Small intestine (tissue), 7 donors: ENCODE data around the gene TH. TPM values are rescaled to one million over a fixed set of nuclear protein-coding genes. Genes with fewer than 3 reads are reported as not detected.

Experiments
- DNase-seq, 2 donors: peaks; one replicate each; pipeline versions ENCODE4 v3.0.0 to v3.0.0-alpha.2; 2013
- FAIRE-seq: peaks from 2 replicates; lab custom pipeline; 2012; peaks lifted over from hg19 to GRCh38; lab: Jason Lieb, UNC
- H3K27ac ChIP-seq, 3 donors: one replicate each; pipeline ENCODE4 v1.5.1; 2013; ENCODE audit warnings: low read length in 2 of 3, mild to moderate bottlenecking in 2 of 3, control low read depth in 1 of 3, inconsistent platforms in 1 of 3, low read depth in 1 of 3, moderate library complexity in 1 of 3
- H3K27me3 ChIP-seq, 3 donors: one replicate each; pipeline ENCODE4 v1.6.1; 2013; ENCODE audit warnings: low read length in 3 of 3, inconsistent platforms in 1 of 3; ENCODE audit not compliant: control insufficient read depth in 3 of 3, insufficient read depth in 3 of 3
- H3K36me3 ChIP-seq, 3 donors: one replicate each; pipeline ENCODE4 v1.6.1; 2013; ENCODE audit warnings: low read length in 3 of 3, inconsistent platforms in 1 of 3, low read depth in 1 of 3, mild to moderate bottlenecking in 1 of 3, moderate library complexity in 1 of 3; ENCODE audit not compliant: control insufficient read depth in 3 of 3, insufficient read depth in 2 of 3
- H3K4me1 ChIP-seq, 3 donors: one replicate each; pipeline ENCODE4 v1.6.1; 2013; ENCODE audit warnings: low read length in 2 of 3, inconsistent platforms in 1 of 3, low read depth in 1 of 3, mild to moderate bottlenecking in 1 of 3, moderate library complexity in 1 of 3; ENCODE audit not compliant: control insufficient read depth in 3 of 3, insufficient read depth in 2 of 3
- H3K4me3 ChIP-seq, 3 donors: one replicate each; pipeline ENCODE4 v1.5.1; 2013; ENCODE audit warnings: low read length in 3 of 3, control low read depth in 1 of 3, inconsistent platforms in 1 of 3, low read depth in 1 of 3, mild to moderate bottlenecking in 1 of 3, moderate library complexity in 1 of 3
- H3K9me3 ChIP-seq, 2 donors: one replicate each; pipeline ENCODE4 v1.6.1; 2013; ENCODE audit warnings: low read depth in 1 of 2, low read length in 1 of 2; ENCODE audit not compliant: control insufficient read depth in 2 of 2, insufficient read depth in 1 of 2
- WGBS, 3 donors: extraction: QIAGEN DNeasy Blood & Tissue Kit; methylation state at CpG; one replicate each; pipeline ENCODE4 v1.1.7; 2013; 5-methylcytosine and 5-hydroxymethylcytosine counted together
- polyA plus RNA-seq, 4 donors: library from polyadenylated mRNA; stranded (reverse) in 3 of 4; unstranded in 1 of 4; fragments of 200-250 nt in 3 of 4; fragments of 120-200 nt in 1 of 4; gene quantifications; one replicate each; pipeline versions ENCODE4 v1.2.1 to v1.2.3, GENCODE V29; 2013
- donor health status: healthy with polysubstance abuse.
- donor health status: control.
- donor health status: control.
- donor health status: Bipolar disorder and iron deficiency.
- donor health status: healthy.

The TH gene
- polyA plus RNA-seq, 4 donors: 0.10 to 1.7 TPM; not detected in 2

DNA sequence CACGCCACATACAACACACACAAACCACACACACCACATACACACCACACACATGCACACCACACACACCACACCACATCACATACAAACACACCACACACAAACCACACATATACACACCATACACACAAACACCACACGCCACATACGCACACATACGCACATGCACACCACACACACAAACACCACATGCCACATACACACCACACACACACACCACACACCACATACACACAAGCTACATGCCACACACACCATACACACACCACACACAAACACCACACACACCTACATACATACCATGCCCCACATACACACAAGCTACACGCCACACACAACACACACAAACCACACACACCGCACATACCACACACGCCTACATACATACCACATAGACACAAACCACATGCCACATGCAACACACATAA is 15.7 kb upstream of the TH start:
- FAIRE-seq: no peak
- H3K9me3 ChIP-seq: no peaks in the 10 kb centered on the region
- H3K27me3 ChIP-seq: peaks cover 0 to 32% (median 13%) of the 10 kb centered on the region in 3 donors
- DNase-seq: no peak
- no peaks in the 10 kb centered on the region for H3K36me3 ChIP-seq
- H3K4me1 ChIP-seq: peaks cover 0 to 12% (median 0%) of the 10 kb centered on the region in 3 donors
- 87 to 95% (median 88%) methylated on average over 7 of the region's 7 CpGs for WGBS, 3 donors
- H3K4me3 ChIP-seq: no peak overlapping the region
- no peak overlapping the region for H3K27ac ChIP-seq

DNA sequence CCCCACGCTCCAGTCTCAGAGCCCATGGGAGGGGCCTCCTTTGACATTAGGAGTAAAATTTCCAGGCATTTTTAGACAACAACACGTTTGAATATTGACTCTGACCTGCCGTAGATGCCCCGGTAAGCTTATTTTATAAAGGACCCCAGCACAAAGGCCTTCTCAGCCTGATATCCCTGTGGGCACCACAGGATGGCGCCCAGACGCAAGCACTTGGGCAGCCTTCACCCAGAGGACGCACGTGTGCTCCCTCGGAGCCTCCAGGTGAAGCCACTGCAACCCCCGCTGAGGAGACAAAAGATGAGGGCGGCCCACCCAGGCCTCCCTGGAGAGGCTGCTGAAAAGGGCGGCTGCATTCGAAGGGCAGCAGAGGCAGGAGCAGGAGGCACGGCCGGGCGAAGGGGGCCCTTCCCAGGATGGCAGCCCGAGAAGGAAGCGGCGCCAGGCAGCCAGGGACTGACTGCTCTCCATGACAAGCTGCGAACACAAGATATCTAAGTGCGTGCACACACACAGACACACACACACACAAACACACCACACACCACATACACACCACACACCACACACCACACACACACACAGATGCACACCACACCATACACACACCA is 15.2 kb upstream of the TH start:
- DNase-seq (peak; percentile 44 to 56), FAIRE-seq (no peak)
- H3K27ac ChIP-seq: no peak overlapping the region
- no peaks in the 10 kb centered on the region for H3K9me3 ChIP-seq
- H3K4me3 ChIP-seq: no peak overlapping the region
- peaks cover 0 to 7% (median 0%) of the 10 kb centered on the region in 3 donors for H3K4me1 ChIP-seq
- WGBS, 3 donors: 5 to 24% (median 8%) methylated on average over 18 to 21 of the region's 21 CpGs
- H3K36me3 ChIP-seq: no peaks in the 10 kb centered on the region
- peaks cover 0 to 29% (median 13%) of the 10 kb centered on the region in 3 donors for H3K27me3 ChIP-seq

DNA sequence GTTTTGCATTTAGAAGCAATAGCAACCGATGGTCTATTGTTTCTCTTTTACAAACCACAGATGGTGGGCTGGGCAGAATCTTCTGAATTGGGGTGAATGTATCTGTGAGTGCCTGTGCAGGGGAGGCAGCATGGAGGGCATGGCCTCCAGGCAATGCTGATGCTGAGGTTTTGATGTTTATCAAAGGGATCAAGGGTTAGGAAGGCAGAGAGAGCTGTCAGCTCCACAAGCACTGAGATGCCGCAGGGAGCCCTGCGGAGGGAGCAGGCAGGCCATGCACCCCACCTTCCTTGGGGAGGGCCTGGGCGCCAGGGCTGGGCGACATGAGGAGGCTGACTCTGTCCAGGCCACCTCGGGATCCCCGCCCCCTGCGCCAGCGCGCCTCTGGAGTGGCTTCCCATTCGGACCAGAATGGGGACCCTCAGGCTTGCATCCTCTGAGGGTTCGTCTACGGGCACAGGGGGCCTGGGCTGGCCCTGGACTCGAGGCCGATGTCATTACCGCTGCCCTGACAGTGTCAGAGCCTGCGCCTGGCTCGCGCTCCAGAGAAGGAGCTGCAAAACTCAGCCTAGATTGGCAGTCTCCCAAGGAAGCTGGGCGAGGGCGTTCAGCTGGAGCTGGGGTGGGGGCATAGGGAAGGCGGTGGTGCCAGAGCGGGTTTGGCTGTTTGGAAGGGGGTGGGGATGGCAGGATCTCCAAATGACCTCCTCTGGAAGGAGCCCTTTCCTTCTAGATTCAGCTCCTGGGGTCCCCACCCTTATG is 13.9 kb upstream of the TH start:
- Histone ChIP-seq H3K4me3 (no peak overlapping the region), H3K36me3 (no peaks in the 10 kb centered on the region), H3K9me3 (no peaks in the 10 kb centered on the region), H3K4me1 (no peaks in the 10 kb centered on the region), H3K27me3 (peaks cover 0 to 21% (median 8%) of the 10 kb centered on the region in 3 donors), H3K27ac (no peak overlapping the region)
- DNase-seq: no peak
- 46 to 66% (median 56%) methylated on average over 21 to 23 of the region's 23 CpGs for WGBS, 3 donors
- no peak for FAIRE-seq

DNA sequence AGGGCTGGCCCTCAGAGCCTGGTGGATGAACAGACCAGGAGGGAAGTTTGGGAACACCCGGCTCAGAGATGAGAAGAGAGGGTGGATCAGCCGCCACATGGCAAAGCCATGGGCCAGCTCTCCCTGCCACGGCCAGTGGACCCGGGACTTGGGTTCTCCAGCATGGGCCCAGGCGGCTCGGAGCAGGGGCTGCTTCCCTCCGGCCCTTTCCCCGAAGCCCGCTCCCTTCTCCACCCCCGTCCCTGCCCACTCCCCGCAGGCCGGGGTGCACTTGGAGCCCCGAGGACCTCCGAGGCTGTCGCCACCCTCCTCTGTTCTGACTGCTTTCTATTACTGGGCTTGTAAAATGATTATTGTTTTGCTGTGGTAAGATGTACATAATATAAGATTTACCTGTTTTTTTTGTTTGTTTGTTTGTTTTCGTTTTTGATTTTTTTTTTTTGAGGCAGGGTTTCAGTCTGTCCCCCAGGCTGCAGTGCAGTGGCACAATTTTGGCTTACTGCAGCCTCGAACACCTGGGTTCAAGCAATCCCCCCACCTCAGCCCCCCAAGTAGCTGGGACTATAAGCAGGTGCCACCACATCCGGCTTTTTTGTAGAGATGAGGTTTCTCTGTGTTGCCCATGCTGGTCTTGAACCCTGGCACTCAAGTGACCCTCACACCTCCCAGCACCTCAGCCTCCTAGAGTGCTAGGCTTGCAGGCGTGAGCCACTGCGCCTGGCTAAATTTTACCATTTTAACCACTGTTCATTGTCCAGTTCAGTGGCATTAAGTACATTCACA is 11.3 kb upstream of the TH start:
- FAIRE-seq: no peak
- WGBS, 3 donors: 78 to 82% (median 80%) methylated on average over 18 to 20 of the region's 20 CpGs

DNA sequence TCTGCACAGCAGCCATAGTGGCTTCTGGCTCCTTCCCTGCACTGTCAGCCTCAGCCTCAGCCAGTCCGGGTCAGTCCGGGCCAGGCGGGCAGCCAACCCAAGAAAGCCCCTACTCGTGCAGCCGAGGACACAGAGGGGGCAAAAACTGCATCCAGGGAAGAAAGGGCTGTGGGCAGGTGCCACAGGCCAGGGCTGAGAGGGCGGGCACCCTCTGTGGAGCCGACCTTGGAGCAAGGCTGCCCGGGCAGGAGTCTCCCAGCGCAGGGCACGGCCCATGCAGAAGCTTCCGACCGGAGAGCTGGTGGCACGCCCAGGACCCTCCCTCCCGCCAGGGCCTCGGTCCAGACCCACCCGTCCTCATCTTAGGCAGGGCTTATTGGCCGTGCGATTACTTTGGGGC is 10.5 kb upstream of the TH start:
- H3K4me3 ChIP-seq: no peak overlapping the region
- H3K36me3 ChIP-seq: no peaks in the 10 kb centered on the region
- peaks cover 0 to 12% (median 5%) of the 10 kb centered on the region in 3 donors for H3K27me3 ChIP-seq
- H3K9me3 ChIP-seq: no peaks in the 10 kb centered on the region
- 51 to 78% (median 57%) methylated on average over 12 to 18 of the region's 18 CpGs for WGBS, 3 donors
- H3K27ac ChIP-seq: no peak overlapping the region
- no peaks in the 10 kb centered on the region for H3K4me1 ChIP-seq
- DNase-seq (no peak), FAIRE-seq (no peak)

More for the DNA sequence above, 11.3 kb upstream of the TH start:
- Histone ChIP-seq H3K27ac (no peak overlapping the region), H3K9me3 (no peaks in the 10 kb centered on the region), H3K4me3 (no peak overlapping the region), H3K4me1 (no peaks in the 10 kb centered on the region), H3K36me3 (no peaks in the 10 kb centered on the region), H3K27me3 (peaks cover 0 to 12% (median 5%) of the 10 kb centered on the region in 3 donors)
- DNase-seq: no peak

DNA sequence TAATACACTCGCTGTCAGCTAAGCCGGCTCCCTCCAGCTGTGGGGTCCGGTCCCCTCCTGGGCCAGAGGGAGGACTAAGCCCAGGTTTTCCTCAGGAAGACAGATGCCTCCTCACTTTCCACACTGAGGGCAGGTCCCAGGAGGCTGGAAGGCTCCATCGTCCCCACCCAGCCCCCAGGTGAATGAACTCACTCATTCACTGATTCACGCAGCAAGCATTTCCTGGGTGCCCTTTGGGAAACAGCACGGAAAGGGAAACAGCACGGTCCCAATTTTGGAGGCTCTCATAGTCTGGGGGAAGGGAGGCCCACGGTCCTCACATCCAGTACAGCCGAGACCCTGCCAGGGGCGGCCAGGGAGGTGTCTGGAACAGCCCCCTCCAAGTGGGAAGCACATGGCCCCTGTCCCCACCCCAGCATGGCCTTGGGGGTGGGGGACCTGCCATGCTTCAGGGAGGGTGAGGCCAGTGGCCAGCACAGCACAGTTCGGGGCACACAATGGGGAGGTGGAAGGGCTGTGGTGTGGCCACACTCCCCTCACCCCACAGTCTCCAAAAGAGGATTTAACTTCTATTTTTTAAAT is 9.3 kb upstream of the TH start:
- H3K4me3 ChIP-seq: no peak overlapping the region
- DNase-seq (no peak), FAIRE-seq (no peak)
- H3K4me1 ChIP-seq: no peaks in the 10 kb centered on the region
- H3K27me3 ChIP-seq: peaks cover 0 to 10% (median 5%) of the 10 kb centered on the region in 3 donors
- H3K36me3 ChIP-seq: no peaks in the 10 kb centered on the region
- WGBS, 3 donors: 74 to 82% (median 80%) methylated on average over 10 to 11 of the region's 11 CpGs
- H3K27ac ChIP-seq: no peak overlapping the region
- no peaks in the 10 kb centered on the region for H3K9me3 ChIP-seq

DNA sequence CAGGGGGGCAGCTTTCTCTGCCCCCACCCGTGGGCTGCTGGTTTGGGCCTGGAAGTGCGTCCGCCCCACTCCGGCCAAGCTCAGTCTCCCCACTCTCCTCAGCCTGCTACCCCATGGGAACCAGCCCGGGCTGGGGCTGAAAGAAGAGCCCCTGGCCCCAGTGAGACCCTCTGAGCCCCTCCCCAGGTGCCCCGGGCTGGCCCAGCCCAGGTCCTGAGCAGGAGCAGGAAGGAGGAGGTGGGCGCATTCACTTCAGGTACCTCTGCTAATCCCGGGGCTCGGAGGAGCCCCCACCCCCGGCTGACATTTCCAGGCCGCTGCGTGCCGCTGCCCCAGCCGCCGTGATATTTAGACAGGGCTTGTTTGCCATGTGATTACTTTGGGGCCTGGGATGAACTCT is 8.7 kb upstream of the TH start:
- Histone ChIP-seq H3K27ac (no peak overlapping the region), H3K9me3 (no peaks in the 10 kb centered on the region), H3K4me3 (no peak overlapping the region), H3K4me1 (no peaks in the 10 kb centered on the region), H3K27me3 (peaks cover 0 to 9% (median 5%) of the 10 kb centered on the region in 3 donors), H3K36me3 (no peaks in the 10 kb centered on the region)
- FAIRE-seq (no peak), DNase-seq (no peak)
- whole genome bisulfite sequencing, 3 donors: 75 to 76% (median 76%) methylated on average over 11 to 15 of the region's 15 CpGs

DNA sequence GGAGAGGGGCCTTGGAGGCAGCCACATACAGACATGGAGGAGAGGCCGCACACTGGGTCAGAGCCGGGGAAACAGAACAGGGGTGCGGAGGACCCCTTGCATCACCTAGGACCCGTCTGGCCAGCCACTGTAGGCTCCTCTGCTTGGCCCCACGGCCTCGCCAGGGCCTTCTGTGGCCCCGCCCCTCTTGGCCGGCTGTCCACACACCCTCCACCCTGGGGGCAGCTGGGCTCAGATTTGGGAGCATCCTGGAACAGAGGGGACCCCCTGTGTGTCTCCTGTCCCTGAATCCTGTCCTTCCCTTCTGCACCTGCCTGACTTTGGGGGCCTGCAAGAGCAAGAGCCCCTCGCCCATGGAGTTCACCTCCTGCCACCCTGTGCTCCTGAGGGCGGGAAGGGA is 7.9 kb upstream of the TH start:
- H3K9me3 ChIP-seq: no peaks in the 10 kb centered on the region
- FAIRE-seq (no peak), DNase-seq (no peak)
- no peaks in the 10 kb centered on the region for H3K36me3 ChIP-seq
- H3K4me3 ChIP-seq: no peak overlapping the region
- H3K27ac ChIP-seq: no peak overlapping the region
- 66 to 81% (median 66%) methylated on average over 10 of the region's 10 CpGs for WGBS, 3 donors
- H3K4me1 ChIP-seq: no peaks in the 10 kb centered on the region
- H3K27me3 ChIP-seq: peaks cover 0 to 4% (median 0%) of the 10 kb centered on the region in 3 donors
